HG02885 (cell line): ENCODE data around the gene PLVAP.

Source experiments
- ATAC-seq: cut with Tn5 transposase; IDR thresholded peaks from one replicate; pipeline ENCODE4 v1.9.1; 2021; ENCODE audit warnings: mild to moderate bottlenecking; ENCODE audit not compliant: unreplicated experiment, poor library complexity

Gene PLVAP

GRCh38 chr19:17305216-17305516 lies 72.0 kb downstream of the PLVAP start:
- no peak for ATAC-seq

GRCh38 chr19:17304386-17305215 lies 72.5 kb downstream of the PLVAP start:
- no peak for ATAC-seq

GRCh38 chr19:17303940-17304267 lies 73.2 kb downstream of the PLVAP start:
- ATAC-seq = no peak

- ATAC-seq = peak; percentile 64
Measured at GRCh38 chr19:17303167-17303939, 73.8 kb downstream of the PLVAP start, which contains the start of gene ABHD8. Gene ABHD8, minus strand, starts transcription at chr19:17303425. Its CDS starts 1,809 bp downstream, at chr19:17301616.

GRCh38 chr19:17302391-17303166 lies 74.6 kb downstream of the PLVAP start:
- ATAC-seq = no peak
